ENCODE results near the gene SERPINA3. TPM values are rescaled to one million over a fixed set of nuclear protein-coding genes. Genes with fewer than 3 reads are reported as not detected.

SERPINA3 gene
- total RNA-seq, 2 donors from 2014 or later = 352 to 505 TPM

GRCh38 chr14:94615254-94615653 is 3.1 kb downstream of the SERPINA3 start:
- WGBS = 96% methylated on average over 3 of the region's 3 CpGs
- H3K4me3 ChIP-seq = no peak overlapping the region
- no peak for TF ChIP-seq POLR2A (IDR thresholded peaks at IDR 0.05)
- TF ChIP-seq POLR2AphosphoS5 (IDR thresholded peaks at IDR 0.05) = no peak
- TF ChIP-seq, protein P1, sequence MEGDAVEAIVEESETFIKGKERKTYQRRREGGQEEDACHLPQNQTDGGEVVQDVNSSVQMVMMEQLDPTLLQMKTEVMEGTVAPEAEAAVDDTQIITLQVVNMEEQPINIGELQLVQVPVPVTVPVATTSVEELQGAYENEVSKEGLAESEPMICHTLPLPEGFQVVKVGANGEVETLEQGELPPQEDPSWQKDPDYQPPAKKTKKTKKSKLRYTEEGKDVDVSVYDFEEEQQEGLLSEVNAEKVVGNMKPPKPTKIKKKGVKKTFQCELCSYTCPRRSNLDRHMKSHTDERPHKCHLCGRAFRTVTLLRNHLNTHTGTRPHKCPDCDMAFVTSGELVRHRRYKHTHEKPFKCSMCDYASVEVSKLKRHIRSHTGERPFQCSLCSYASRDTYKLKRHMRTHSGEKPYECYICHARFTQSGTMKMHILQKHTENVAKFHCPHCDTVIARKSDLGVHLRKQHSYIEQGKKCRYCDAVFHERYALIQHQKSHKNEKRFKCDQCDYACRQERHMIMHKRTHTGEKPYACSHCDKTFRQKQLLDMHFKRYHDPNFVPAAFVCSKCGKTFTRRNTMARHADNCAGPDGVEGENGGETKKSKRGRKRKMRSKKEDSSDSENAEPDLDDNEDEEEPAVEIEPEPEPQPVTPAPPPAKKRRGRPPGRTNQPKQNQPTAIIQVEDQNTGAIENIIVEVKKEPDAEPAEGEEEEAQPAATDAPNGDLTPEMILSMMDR (IDR thresholded peaks at IDR 0.05) = no peak
- H3K27me3 ChIP-seq (replicated peaks; ENCODE audit: insufficient read depth) = no peaks in the 10 kb centered on the region
- H3K27ac ChIP-seq = no peak overlapping the region
- no peaks in the 10 kb centered on the region for H3K36me3 ChIP-seq
- intact Hi-C loops (cut with DNase I) = no loop called here
- no peak for DNase-seq (ENCODE audit: low spot score)
- no peaks in the 10 kb centered on the region for H3K4me1 ChIP-seq (replicated peaks)
- H3K9me3 ChIP-seq = no peaks in the 10 kb centered on the region

- 91% methylated on average over 8 of the region's 8 CpGs for WGBS
- no peaks in the 10 kb centered on the region for H3K4me1 ChIP-seq (replicated peaks)
- TF ChIP-seq POLR2A (IDR thresholded peaks at IDR 0.05) (no peak), POLR2AphosphoS5 (IDR thresholded peaks at IDR 0.05) (no peak)
- TF ChIP-seq, protein P1 (IDR thresholded peaks at IDR 0.05) = no peak
- intact Hi-C loops (cut with DNase I) = no loop called here
- no peak overlapping the region for H3K27ac ChIP-seq
- no peaks in the 10 kb centered on the region for H3K27me3 ChIP-seq (replicated peaks; ENCODE audit: insufficient read depth)
- H3K9me3 ChIP-seq = no peaks in the 10 kb centered on the region
- no peak overlapping the region for H3K4me3 ChIP-seq
- DNase-seq (ENCODE audit: low spot score) = no peak
- H3K36me3 ChIP-seq = no peaks in the 10 kb centered on the region
Observed at GRCh38 chr14:94615823-94616570, 3.8 kb downstream of the SERPINA3 start.

DNA sequence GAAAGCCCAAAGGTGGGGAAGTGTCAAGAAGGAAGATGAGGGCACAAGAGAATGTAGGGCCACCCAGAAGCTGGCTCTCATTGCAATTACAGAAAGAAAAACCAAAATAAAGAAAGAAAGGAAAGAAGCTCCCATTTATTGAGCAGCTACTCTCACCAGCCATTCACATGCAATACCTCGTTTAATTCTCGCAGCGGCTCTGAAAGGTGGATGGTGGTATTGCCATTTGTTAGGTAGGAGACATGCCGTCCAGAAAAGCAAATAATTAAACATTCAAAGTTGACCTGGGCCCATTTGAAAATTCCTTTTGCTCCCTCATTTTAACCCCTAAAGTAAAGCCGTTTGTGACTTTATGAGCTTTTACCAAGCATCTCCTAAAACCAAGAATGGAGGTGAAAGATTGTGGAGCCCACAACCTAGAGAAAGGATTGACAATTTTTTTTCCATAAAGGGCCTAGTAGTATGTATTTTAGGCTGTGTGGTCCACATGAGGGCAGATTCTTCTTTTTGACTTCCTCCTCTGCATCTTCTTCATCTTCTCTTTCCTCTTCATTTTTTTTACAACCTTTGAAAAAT is 5.3 kb downstream of the SERPINA3 start:
- H3K27me3 ChIP-seq (replicated peaks; ENCODE audit: insufficient read depth) = no peaks in the 10 kb centered on the region
- no peak overlapping the region for H3K27ac ChIP-seq
- intact Hi-C loops (cut with DNase I) = no loop called here
- TF ChIP-seq, protein P1 (IDR thresholded peaks at IDR 0.05) = no peak
- no peak for TF ChIP-seq POLR2AphosphoS5 (IDR thresholded peaks at IDR 0.05)
- no peak for TF ChIP-seq POLR2A (IDR thresholded peaks at IDR 0.05)
- H3K9me3 ChIP-seq = no peaks in the 10 kb centered on the region
- H3K36me3 ChIP-seq = no peaks in the 10 kb centered on the region
- H3K4me3 ChIP-seq = no peak overlapping the region
- DNase-seq (ENCODE audit: low spot score) = no peak
- no peaks in the 10 kb centered on the region for H3K4me1 ChIP-seq (replicated peaks)
- WGBS = 82% methylated on average over 5 of the region's 5 CpGs

DNA sequence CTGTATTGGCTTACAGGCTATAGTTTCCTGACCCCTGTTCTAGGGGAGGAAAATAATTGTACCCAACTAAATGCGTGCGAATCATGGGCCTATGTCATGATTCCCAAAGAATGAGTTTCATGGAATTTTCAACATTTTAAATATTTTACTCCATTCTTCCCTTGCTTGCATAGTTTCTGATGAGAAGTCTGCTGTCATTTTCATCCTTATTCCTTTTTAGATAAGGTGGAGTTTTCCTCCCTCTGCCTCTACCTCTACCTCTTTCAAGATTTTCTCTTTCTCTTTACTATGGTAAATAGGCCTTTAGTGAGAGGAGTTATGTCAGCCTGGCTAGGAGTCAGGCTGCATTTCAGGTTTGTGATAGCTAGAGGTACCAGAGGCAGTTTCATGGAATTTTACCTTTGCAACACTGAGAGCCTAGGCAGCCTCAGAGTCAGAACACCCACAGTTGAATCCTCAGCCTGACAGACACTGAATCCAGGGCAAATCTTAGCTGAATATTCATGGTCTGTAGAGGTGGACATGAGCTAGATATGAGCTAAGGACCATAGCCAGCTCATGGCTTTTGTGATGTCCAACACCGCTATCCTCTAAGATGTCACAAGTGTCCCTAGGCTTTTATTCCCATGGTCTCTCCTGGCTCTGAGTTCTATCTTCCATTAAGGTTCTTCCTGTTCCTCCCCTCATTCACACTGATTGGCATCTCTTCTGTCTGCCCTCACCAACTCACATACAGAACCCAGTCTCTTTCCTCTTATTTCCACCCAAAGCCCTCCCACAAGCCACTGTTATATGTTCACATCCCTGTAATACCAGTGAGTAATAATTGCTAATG is 6.0 kb downstream of the SERPINA3 start:
- H3K27ac ChIP-seq = no peak overlapping the region
- no peak for DNase-seq (ENCODE audit: low spot score)

More for the DNA sequence above, 6.0 kb downstream of the SERPINA3 start:
- Histone ChIP-seq H3K4me3 (no peak overlapping the region), H3K9me3 (no peaks in the 10 kb centered on the region), H3K27me3 (replicated peaks; ENCODE audit: insufficient read depth) (no peaks in the 10 kb centered on the region), H3K36me3 (no peaks in the 10 kb centered on the region), H3K4me1 (replicated peaks) (no peaks in the 10 kb centered on the region)
- WGBS = over 99% methylated on average over 3 of the region's 3 CpGs
- intact Hi-C loops (cut with DNase I) = no loop called here
- TF ChIP-seq, protein P1 (IDR thresholded peaks at IDR 0.05) = no peak
- no peak for TF ChIP-seq POLR2AphosphoS5 (IDR thresholded peaks at IDR 0.05)
- TF ChIP-seq POLR2A (IDR thresholded peaks at IDR 0.05) = no peak
